DMS153 treated with DMSO at 0.1 percent for 48 hours (cell line): ENCODE data around the gene PKLR.
"Not testable (repeated sequence)": the region's sequence is repeated elsewhere in the genome, so short reads cannot be mapped to it uniquely, and the experiment has no call there.

Experiments used
- DNase-seq: peaks from one replicate; lab custom pipeline; 2025; ENCODE audit not compliant: unreplicated experiment; lab: John Stamatoyannopoulos, UW

Gene PKLR

DNA sequence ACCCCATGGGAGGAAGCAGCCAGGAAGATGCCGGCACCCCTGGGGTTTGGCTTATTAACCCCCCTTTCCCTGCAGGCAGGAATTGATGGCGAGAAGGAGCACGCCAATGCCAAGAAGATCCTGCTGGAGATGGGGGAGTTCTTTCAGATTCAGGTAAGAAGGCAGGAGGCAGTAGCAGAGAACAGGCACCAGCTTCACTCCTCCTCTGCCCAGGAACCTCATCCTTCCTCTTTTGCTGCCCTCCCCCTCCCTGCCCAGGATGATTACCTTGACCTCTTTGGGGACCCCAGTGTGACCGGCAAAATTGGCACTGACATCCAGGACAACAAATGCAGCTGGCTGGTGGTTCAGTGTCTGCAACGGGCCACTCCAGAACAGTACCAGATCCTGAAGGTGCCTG is 18.3 kb upstream of the PKLR start:
- no peak for DNase-seq

DNA sequence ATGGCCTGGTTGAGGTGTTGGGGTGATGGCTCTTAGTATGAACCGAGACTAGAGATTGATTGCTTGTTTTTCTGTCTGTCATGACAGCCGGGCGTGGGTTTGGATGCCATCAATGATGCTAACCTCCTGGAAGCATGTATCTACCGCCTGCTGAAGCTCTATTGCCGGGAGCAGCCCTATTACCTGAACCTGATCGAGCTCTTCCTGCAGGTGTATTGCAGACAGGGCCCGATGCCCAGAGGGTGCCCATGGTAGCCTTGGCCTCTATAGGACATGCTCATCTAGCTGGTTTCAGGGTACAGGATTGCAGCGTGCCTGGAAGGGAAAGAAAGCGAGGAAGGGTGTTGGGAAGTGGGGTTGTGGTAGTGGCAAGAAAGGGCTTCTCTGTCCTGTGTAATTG is 16.8 kb upstream of the PKLR start:
- DNase-seq, result no peak

DNA sequence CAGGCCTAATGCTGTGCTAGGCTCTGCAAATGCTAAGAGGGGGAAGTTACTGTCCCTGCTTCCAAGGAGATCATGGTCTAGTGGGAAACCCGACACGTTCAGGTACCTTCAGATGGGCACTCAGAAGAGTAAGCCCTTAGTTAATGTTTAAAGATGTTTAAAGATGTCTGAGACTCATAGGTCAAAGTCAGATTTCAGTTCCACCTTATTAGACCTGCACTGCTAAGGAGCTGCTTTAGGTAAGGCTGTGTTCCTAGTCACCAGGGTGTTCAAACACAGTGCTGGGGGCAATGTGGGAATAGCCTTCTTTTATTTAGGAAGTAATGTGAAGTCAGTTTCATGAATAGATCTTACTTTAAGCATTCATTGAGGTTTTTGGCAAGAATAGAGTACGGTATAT is 15.7 kb upstream of the PKLR start:
- no peak for DNase-seq

DNA sequence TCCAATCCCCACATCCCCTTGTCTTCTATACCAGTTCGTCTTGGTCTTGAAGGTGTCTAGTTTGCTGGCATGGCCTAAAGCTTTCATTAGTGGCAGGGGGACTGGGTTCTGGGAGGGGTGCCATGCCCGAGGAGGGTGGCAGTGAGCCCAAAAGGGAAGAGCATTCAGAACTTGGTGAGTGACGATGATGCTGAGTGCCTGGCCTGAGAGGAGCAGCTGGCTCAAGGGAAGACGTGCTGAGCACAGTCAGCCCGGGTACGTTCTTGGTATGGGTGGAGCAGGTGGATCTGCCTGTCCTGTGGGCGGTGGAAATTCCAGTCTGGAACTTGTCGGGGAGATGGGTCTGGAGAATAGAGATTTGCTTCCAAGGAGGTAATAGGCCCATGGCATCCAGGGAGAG is 12.0 kb upstream of the PKLR start:
- no peak for DNase-seq

DNA sequence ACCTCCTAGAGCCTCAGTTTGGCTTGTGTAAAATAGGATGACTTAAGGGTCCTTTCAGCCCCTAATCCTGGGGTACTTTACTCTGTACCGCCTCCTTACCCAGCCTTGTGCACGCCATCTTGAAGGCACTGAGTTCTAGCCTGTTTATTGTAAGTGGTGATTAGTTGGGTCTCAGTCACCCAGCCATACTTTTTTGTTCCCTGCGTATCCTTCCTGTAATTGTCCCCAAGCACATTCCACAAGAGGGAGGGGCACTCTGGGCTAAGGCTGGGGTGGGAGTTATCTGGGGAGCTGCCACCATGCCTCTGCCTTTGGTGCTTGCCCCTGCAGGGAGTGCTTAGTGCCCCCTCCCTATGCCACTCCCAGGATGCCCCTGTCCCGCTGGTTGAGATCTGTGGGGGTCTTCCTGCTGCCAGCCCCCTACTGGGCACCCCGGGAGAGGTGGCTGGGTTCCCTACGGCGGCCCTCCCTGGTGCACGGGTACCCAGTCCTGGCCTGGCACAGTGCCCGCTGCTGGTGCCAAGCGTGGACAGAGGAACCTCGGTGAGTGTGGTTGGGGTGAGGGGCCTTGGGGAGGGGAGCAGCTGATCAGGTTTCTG is 8.3 kb upstream of the PKLR start:
- DNase-seq, result no peak

DNA sequence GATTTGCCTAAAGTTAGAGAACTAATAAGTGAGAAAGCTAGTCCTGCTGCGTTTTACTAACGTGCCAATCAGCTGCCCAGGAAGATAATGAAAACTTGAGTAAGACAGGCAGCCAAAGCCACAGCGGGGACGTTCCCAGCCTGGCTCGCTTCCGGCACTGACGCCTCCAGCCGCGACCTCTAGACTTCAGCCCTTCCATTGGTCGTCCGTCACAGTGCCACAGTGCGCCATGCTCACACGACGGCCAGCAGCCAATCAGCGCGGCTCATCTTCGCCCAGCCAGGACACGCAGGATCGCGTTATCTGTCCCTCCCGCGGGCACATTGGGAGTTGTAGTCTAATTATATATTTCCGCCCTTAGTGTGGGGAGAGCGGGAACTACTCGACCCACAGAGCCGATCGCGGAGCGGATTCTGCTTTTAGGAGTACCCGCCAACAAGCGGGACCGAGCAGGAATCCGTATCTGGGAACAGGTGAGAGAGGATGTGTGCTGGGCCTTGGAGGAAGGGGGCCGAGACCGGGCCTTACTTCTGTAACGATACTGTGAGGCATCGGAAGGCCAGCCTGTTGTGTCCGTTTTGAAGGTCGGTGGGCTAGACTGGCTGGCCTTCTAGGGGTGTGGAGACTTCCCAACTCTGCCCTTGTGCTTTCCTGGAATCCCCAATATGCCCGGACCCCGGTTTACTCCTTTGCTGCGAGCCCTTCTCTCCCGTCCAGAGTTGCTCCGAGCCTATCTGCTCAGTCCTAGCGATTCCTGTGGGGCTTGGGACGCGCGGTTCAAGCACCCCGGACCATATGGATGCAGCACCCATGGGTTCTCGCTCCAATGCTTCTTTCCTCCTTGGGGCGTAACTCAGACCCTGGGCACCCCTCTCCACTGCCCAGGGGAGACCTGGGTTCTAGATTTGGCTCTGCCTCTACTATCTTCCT is 7.5 kb upstream of the PKLR start, which contains the start of gene FDPS:
Gene FDPS (plus strand): TSS at position 374 of the 930 bp plus-strand sequence. CDS start 924 bp downstream, outside the sequence.
- peak; percentile 100 for DNase-seq

DNA sequence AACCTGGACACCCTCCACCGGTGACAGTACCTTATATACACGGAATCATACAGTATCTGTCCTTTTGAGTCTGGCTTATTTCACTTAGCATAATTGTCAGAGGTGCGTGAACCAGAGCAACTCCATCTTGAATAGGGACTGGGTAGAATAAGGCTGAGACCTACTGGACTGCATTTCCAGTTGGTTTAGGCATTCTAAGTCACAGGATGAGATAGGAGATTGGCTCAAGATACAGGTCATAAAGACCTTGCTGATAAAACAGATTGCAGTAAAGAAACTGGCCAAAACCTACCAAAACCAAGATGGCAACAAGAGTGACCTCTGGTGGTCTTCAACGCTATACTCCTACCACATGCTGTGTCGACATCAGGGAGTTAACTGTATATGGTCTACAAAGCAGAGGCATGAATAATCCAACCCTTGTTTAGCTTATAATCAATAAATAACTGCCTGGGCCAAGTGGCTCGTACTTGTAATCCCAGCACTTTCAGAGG is 6.1 kb upstream of the PKLR start:
- no peak for DNase-seq

DNA sequence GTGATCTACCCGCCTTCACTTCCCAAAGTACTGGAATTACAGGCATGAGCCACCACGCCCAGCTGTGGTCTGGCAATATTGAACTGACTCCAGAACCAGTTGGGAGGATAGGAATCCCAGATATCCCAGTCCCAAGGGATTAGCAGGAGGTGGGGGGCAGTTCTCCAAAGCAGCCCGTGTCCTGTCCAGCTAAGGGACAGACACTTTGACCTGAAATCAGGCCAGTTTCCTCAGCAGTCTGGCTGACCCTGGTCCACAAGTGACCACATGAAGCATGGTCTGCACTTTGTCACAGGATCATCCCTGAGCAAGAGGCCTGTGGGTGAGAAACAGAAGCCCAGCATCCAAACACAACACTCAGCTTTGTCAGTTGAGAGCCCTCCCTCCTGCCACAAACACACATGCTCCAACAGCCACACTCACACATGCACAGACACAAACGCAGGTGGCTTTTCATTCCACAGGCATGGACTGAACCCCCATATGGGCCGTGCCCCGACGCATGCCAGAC is 4.7 kb upstream of the PKLR start:
- DNase-seq, result no peak

DNA sequence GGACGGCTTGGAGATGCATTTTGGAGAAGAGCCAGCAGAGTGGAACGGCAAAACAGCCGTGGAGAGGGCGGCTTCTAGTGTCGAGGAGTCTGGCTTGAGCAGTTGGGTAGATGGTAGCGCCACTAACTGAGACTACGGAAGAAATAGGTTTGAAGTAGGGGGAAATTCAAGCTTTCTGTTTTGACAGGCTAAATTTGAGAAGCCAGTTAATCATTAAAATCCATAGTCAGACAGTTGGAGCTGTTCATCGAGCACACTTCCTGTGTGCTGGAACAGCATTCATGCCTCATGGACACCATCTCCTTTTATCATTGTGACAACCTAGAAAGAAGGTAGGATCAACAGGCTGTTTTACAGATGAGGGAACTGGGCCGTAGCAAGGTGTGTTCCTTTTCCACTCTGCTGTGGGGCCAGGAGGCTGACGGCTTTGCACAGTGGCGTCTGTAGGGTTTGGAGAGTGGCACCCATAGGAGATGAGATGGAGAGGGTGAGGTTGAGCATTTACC is 3.4 kb upstream of the PKLR start:
- no peak for DNase-seq

DNA sequence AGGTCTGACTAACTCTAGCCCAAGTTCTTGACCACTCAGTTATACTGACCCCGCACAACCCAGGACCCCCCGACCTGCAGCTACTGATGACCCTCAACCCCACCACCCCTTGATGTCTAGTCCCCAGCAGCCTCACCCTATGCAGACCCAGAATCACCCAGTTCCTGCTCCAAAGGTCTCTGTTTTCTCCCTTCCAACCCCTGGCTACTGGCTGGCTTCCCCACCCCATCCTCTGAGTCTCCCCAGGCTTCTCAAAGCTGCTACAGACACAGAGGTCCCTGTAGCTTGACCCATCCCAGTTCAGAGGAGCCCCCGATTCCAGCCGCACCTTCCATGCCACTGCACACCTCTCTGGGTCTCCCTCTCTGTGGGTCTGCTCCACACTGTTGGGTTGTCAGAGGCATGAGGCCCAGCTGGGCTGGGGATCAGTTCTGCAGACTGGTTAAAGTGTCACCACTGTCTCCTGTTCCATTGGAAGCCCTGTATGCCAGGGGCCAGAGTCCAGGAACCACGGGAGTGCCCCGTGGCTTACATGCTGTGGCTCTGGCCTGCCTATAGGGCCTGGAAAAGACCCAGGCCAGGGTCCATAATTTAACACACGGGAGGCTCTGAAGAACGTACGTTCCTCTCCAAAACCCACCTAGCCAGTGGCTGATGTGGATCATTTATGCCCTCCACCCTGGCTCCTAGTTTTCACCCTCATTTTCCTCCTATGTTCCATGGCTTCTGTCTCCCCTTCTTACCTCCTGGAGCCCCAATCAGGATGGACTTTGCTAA is 497 bp downstream of the PKLR start:
- no peak for DNase-seq

DNA sequence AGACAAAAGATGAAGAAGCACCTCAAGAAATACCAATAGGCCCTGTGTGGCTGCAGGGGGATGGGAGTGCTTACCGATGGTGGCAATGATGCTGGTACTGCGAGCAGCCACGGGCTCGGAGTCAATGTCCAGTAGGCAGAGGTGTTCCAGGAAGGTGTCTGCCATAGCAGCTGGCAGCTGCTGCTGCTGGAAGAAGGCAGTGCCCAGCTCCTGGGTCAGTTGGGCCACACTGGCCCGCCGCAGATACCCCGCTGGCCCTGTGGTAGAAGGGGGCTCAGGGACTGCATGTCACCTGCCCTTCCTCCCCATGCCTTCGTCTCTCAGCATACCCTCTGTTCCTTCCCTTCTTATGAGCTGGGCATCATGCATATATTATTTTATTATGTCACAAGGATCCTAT is 1.2 kb downstream of the PKLR start:
- no peak for DNase-seq

DNA sequence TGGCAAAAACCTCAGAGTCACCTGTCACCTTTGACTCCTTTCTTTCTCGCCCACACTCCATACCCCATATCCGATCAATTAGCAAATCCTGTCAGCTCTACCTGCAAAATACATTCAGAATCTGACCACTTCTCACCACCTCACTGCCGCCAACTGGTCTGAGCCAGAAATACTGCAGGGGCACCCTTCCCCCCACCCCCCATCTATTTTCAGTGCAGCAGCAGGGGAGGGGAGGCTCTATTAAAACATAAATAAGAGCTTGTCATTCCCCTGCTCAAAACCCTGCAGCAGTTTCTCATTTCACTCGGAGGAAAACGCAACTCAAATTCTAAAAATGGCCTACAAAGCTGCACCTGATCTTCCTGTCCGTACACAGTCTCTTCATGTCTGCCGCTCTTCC is 3.9 kb downstream of the PKLR start:
- DNase-seq, result no peak

DNA sequence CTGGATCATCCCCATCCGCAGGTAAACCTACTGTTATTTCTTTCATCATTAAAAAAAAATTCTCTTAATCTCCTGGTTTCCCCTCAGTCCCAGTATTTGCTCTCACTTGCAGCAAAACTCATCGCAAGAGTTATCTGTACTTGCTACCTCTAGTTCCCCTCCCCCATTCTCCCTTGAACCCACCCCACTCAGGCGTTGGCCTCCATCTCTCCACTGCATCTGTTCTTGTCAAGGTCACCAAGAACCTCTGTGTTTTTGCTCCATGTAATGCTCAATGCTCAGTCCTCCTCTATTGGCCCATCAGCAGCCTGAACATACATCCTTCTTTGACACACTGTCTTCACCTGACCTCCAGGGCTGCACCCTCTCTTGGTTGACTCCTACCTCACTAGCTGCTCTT is 4.6 kb downstream of the PKLR start:
- DNase-seq, result no peak

DNA sequence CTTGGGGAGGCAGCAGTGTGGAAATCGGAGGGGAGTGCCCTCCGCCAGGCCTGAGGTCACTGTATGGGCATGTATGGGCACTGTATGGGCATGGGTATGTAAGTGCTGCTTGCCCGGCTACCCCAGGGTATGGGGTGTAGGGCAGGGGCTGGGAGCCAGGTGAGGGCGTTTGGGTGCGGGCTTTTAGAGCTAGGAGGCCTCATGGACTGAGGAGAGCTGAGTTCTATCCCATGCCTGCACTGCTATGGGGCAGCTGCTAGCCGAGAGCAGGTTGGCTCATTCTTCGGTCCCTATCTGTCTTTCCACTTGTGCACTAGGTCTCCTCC is 5.3 kb downstream of the PKLR start:
- DNase-seq, result no peak

DNA sequence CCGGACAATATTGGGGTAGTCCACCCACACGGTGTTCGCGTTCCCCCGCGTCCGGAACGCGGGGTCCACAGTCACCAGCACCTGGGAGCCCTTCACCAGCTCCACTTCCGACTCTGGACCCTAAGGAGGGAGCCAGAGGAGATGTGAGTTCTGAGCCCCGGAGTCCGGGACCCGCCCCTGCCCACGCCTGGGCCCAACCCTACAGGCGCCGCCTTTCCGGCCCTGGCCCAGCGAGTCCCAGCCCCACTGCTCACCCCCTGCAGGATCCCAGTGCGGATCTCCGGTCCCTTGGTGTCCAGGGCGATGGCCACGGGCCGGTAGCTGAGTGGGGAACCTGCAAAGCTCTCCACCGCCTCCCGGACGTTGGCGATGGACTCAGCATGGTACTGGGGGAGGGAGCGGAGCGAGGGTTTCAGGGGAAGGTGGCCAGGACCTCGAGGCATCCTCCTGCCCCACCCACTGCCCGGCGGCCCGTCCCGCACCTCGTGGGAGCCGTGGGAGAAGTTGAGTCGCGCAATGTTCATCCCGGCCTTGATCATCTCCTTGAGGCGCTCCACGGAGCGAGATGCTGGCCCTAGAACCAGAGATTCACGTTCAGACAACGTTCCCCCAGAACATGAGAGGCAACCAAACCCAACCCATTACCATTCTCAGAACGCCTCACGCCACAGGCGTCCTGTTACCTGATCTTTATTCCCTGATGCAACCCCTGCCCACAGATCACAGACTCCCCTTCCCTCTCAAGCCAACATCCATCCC is 5.9 kb downstream of the PKLR start:
- DNase-seq, result no peak

DNA sequence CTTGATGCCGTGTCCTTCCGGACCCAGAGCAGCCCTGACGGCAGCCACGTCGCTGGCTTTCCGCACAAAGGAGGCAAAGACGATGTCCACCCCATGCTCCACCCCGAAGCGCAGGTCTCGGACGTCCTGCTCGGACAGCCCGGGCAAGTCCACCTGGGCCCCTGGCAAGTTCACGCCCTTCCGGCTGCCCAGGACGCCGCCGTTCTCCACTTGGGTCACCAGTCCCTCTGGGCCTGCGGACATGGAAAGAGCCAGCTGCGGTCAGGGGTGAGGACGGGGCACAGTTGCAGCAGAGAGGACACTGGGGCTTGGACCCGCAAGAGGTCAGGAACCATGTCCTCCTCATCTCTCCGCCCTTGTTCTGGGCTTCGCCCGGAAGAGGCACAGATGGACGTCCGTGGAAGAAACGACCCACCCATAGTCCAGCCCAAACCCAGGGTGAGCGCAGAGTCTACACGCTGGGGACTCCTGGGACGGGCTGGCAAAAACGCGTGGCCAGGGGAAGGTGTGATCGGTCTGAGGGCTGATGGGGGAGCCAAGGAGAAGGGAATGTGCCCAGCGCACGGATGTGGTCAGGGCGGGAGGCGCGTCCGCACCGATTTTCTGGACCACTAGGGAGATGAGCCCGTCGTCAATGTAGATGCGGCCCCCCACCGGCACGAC is 6.6 kb downstream of the PKLR start:
- no peak for DNase-seq

DNA sequence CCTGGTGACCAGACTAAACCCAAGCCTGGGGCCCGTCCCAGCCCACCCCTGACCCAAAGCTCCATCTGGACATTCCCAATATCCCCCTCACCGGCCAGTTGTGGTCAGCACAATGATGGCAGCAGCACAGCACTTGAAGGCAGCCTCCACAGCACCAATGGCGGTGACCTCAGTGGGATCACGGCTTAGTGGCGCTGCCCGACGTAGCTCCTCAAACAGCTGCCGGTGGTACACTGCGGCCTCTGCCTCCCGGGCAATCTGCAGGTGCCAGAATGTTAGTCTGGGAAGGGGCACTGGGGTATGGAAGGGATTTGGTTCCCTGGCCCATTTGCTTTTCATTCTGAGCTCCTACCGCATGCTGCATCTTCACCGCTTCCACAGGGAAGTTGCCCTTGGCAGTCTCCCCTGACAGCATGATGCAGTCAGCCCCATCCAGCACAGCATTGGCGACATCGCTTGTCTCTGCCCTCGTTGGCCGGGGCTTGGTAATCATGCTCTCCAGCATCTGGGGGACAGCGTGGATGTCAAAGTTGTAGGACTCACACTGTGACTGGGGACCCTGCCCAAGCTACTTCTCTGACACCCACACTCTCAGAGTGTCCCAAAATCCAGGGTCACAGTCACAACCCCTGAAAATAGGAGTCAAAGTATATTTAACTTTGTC is 8.0 kb downstream of the PKLR start:
- no peak for DNase-seq

DNA sequence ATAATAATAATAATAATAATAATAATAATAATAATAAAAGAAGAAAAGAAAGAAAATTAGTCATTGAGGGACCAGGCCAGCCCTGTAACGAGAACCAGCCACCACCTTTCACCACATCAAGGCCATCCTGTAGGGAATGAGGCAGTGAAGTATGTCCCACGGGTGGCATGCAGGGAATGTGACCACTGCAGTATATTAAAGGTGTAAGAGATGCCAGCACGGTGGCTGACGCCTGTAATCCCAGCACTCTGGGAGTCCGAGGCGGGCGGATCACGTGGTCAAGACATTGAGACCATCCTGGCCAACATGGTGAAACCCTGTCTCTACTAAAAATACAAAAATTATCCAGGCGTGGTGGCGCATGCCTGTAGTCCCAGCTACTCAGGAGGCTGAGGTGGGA is 10.2 kb downstream of the PKLR start:
- not testable (repeated sequence) for DNase-seq

DNA sequence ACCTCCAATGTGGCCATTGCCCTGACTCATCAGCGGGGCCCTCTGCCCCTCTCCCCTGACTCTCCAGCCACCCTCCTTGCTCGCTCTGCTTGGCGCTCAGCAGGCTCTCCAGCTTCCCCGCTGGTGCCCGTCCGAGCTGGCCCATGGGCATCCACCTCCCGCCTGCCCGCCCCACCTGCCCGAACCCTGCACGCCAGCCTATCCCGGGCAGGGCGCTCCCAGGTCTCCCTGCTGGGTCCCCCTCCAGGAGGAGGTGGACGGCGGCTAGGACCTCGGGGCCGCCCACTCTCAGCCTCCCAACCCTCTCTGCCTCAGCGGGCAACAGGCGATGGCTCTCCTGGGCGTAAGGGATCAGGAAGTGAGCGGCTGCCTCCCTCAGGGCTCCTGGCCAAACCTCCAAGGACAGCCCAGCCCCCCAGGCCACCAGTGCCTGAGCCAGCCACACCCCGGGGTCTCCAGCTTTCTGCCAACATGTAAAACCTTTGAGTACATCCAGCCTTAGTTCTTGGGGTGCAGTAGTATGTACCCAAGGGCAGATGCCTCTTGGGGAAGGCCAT is 13.2 kb downstream of the PKLR start:
- no peak for DNase-seq
